Measurements from ENCODE around the gene SEPSECS.

SEPSECS gene

GRCh38 chr4:25144870-25145481, 15.3 kb downstream of the SEPSECS start:
- TF ChIP-seq CTCF (IDR thresholded peaks at IDR 0.05; ENCODE audit: insufficient read depth, low read depth, low read length, missing control alignments), result peak; percentile 43
- DNase-seq (ENCODE audit: low read depth), result peak; percentile 17
- H3K4me3 ChIP-seq (ENCODE audit: low read depth, low read length), result no peak overlapping the region

- no peak for TF ChIP-seq CTCF (IDR thresholded peaks at IDR 0.05; ENCODE audit: insufficient read depth, low read depth, low read length, missing control alignments)
- DNase-seq (ENCODE audit: low read depth), result no peak
Measured at GRCh38 chr4:25142468-25142867, 17.8 kb downstream of the SEPSECS start.

DNA sequence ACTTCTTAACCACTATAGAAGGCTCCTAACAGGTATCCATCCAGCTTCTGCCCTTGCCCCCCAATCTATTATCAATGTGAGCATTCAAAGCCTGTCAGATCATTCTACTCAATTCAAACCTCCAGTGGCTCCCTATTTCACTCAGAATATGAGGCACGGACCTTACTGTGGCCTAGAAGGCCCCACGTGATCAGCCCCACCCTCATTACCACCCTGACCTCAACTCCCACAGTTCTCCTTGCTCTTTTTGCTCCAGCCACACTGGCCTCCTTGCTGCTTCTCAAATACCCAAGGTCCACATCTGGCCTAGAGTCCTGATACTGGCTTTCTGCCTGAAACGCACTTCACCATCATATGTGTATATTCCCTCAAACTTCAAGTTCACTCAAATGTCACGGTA, 18.7 kb downstream of the SEPSECS start:
- no peak for DNase-seq (ENCODE audit: low read depth)
- TF ChIP-seq CTCF (IDR thresholded peaks at IDR 0.05; ENCODE audit: insufficient read depth, low read depth, low read length, missing control alignments), result no peak
- H3K4me3 ChIP-seq (ENCODE audit: low read depth, low read length), result no peak overlapping the region

More at GRCh38 chr4:25142468-25142867, 17.8 kb downstream of the SEPSECS start:
- H3K4me3 ChIP-seq (ENCODE audit: low read depth, low read length), result no peak overlapping the region

DNA sequence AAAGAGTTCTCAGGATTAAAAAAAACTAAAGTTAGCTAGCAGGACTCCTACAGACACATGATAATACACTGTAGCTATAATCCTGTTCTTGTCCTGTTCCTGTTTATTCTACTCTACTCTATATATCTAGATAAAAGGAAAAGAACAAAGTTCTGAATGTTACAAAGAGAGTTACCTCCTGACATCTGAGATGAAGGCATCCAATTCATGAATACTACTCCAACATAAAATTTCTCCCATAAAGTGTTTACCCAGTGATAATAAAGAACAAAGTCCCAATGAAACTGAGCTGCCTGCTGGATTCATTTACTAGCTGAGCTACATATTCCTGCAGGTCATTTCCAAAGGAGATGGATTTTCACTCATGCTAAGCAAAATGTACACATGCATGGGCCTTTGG, 27.1 kb downstream of the SEPSECS start:
- DNase-seq (ENCODE audit: low read depth), result no peak
- TF ChIP-seq CTCF (IDR thresholded peaks at IDR 0.05; ENCODE audit: insufficient read depth, low read depth, low read length, missing control alignments), result no peak
- H3K4me3 ChIP-seq (ENCODE audit: low read depth, low read length), result no peak overlapping the region

GRCh38 chr4:25131926-25132325, 28.3 kb downstream of the SEPSECS start:
- no peak for TF ChIP-seq CTCF (IDR thresholded peaks at IDR 0.05; ENCODE audit: insufficient read depth, low read depth, low read length, missing control alignments)
- DNase-seq (ENCODE audit: low read depth), result no peak
- H3K4me3 ChIP-seq (ENCODE audit: low read depth, low read length), result no peak overlapping the region

GRCh38 chr4:25131381-25131780, 28.9 kb downstream of the SEPSECS start:
- H3K4me3 ChIP-seq (ENCODE audit: low read depth, low read length), result no peak overlapping the region
- TF ChIP-seq CTCF (IDR thresholded peaks at IDR 0.05; ENCODE audit: insufficient read depth, low read depth, low read length, missing control alignments), result no peak

GRCh38 chr4:25129917-25130316, 30.3 kb downstream of the SEPSECS start:
- TF ChIP-seq CTCF (IDR thresholded peaks at IDR 0.05; ENCODE audit: insufficient read depth, low read depth, low read length, missing control alignments), result no peak

More at GRCh38 chr4:25131381-25131780, 28.9 kb downstream of the SEPSECS start:
- DNase-seq (ENCODE audit: low read depth), result no peak

More at GRCh38 chr4:25129917-25130316, 30.3 kb downstream of the SEPSECS start:
- DNase-seq (ENCODE audit: low read depth), result no peak
- H3K4me3 ChIP-seq (ENCODE audit: low read depth, low read length), result no peak overlapping the region

Measured in GM12865 (cell line).